ENCODE data around the gene C4orf50.

DNA sequence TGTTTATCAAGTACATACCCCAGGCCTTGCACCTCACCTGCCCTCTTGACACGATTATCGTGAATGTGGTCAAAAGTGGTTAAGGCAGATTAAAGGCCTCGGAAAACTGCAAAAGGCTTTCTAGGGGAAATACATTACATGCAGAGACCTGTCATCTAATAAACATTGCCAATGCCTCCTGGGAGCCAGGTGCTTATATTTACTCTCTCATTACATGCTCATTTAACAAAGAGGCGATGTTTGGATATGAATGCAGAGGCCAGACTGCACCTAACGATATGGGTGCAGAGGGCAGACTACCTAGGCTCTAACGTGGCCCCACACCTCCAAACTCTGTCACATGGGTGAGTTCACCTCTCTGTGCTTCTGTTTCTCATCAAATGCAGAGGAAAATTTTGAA, 139.9 kb downstream of the C4orf50 start:
- TF ChIP-seq POLR2A (IDR thresholded peaks at IDR 0.05): no peak
- TF ChIP-seq, protein P1, sequence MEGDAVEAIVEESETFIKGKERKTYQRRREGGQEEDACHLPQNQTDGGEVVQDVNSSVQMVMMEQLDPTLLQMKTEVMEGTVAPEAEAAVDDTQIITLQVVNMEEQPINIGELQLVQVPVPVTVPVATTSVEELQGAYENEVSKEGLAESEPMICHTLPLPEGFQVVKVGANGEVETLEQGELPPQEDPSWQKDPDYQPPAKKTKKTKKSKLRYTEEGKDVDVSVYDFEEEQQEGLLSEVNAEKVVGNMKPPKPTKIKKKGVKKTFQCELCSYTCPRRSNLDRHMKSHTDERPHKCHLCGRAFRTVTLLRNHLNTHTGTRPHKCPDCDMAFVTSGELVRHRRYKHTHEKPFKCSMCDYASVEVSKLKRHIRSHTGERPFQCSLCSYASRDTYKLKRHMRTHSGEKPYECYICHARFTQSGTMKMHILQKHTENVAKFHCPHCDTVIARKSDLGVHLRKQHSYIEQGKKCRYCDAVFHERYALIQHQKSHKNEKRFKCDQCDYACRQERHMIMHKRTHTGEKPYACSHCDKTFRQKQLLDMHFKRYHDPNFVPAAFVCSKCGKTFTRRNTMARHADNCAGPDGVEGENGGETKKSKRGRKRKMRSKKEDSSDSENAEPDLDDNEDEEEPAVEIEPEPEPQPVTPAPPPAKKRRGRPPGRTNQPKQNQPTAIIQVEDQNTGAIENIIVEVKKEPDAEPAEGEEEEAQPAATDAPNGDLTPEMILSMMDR (IDR thresholded peaks at IDR 0.05): no peak
